Hepatocyte (in vitro differentiated cells): ENCODE measurements around the gene ZSCAN25. TPM values are rescaled to one million over a fixed set of nuclear protein-coding genes. Genes with fewer than 3 reads are reported as not detected.

ENCODE experiments used
- DNase-seq: peaks from one replicate; pipeline ENCODE4 v3.0.0-alpha.2; 2016; ENCODE audit warnings: low spot score
- H2AFZ ChIP-seq: fragments of 200-600 bp; sonication (generic); 2 replicates; pipeline ENCODE4 v1.6.0; 2016; ENCODE audit warnings: antibody characterized with exemption, mild to moderate bottlenecking
- H3K27ac ChIP-seq: fragments of 200-600 bp; sonication (generic); 2 replicates; pipeline ENCODE4 v1.5.1; 2016; ENCODE audit warnings: mild to moderate bottlenecking
- H3K27me3 ChIP-seq: fragments of 200-600 bp; sonication (generic); 2 replicates; pipeline ENCODE4 v1.6.1; 2016
- H3K36me3 ChIP-seq: fragments of 200-600 bp; sonication (generic); replicated peaks from 2 replicates; pipeline ENCODE4 v1.5.1; 2016; ENCODE audit warnings: low read depth; ENCODE audit not compliant: insufficient read depth
- H3K4me1 ChIP-seq: fragments of 200-600 bp; sonication (generic); 2 replicates; pipeline ENCODE4 v1.5.1; 2016; ENCODE audit warnings: mild to moderate bottlenecking, moderate library complexity; ENCODE audit not compliant: insufficient read depth
- H3K4me2 ChIP-seq: fragments of 200-600 bp; sonication (generic); 2 replicates; pipeline ENCODE4 v1.6.0; 2016
- H3K4me3 ChIP-seq: fragments of 200-600 bp; sonication (generic); 2 replicates; pipeline ENCODE4 v1.5.1; 2016; ENCODE audit warnings: mild to moderate bottlenecking
- H3K79me2 ChIP-seq: fragments of 200-600 bp; sonication (generic); 2 replicates; pipeline ENCODE4 v1.6.0; 2017; ENCODE audit warnings: mild to moderate bottlenecking
- H3K9me2 ChIP-seq: fragments of 200-600 bp; sonication (generic); replicated peaks from 2 replicates; pipeline ENCODE4 v1.6.0; 2017; ENCODE audit warnings: mild to moderate bottlenecking; ENCODE audit not compliant: insufficient read depth
- H3K9me3 ChIP-seq: fragments of 200-600 bp; sonication (generic); 2 replicates; pipeline ENCODE4 v1.5.1; 2016; ENCODE audit warnings: low read depth, mild to moderate bottlenecking
- H4K20me1 ChIP-seq: fragments of 200-600 bp; sonication (generic); 2 replicates; pipeline ENCODE4 v1.6.0; 2016; ENCODE audit warnings: mild to moderate bottlenecking; ENCODE audit not compliant: insufficient read depth, poor library complexity, severe bottlenecking
- CTCF ChIP-seq: fragments of 200-600 bp; sonication (generic); IDR thresholded peaks from 2 replicates; pipeline ENCODE4 v1.5.1; 2016; ENCODE audit warnings: antibody characterized with exemption, mild to moderate bottlenecking; ENCODE audit not compliant: poor library complexity
- EZH2 ChIP-seq: fragments of 200-600 bp; sonication (generic); IDR thresholded peaks from 2 replicates; pipeline ENCODE4 v1.6.1; 2016; ENCODE audit warnings: antibody characterized with exemption, mild to moderate bottlenecking, borderline replicate concordance
- EZH2phosphoT487 ChIP-seq: fragments of 200-600 bp; sonication (generic); IDR thresholded peaks from one replicate; pipeline ENCODE4 v1.6.1; 2018; ENCODE audit warnings: antibody characterized with exemption, mild to moderate bottlenecking, low read depth, moderate library complexity; ENCODE audit not compliant: unreplicated experiment, severe bottlenecking
- WGBS: methylation state at CpG from one replicate; pipeline ENCODE4 v1.1.6; 2016; ENCODE audit warnings: low lambda C conversion rate; ENCODE audit errors: missing lambda C conversion rate; 5-methylcytosine and 5-hydroxymethylcytosine counted together
- polyA plus RNA-seq: library from polyadenylated mRNA; unstranded; fragments of >200 nt; fragmentation: Nextera tagmentation; extraction: Ambion mirVana; gene quantifications from 2 replicates; pipeline ENCODE4 v1.2.1, GENCODE V29; 2016
- total RNA-seq: library from RNA; depleted of rRNA; stranded (reverse); fragments of >200 nt; gene quantifications from 2 replicates; pipeline ENCODE4 v1.2.3, GENCODE V29; 2014

The ZSCAN25 gene
- total and polyA plus RNA-seq, 2 experiments from 2014 or later, result 11.4 to 18.8 TPM

- 94% methylated on average over 1 of the region's 1 CpG for WGBS
- Histone ChIP-seq H3K4me2 (no peak overlapping the region), H2AFZ (no peak overlapping the region), H3K4me3 (no peak overlapping the region), H3K9me2 (no peaks in the 10 kb centered on the region), H3K27me3 (no peaks in the 10 kb centered on the region), H4K20me1 (no peaks in the 10 kb centered on the region), H3K36me3 (peaks cover 6% of the 10 kb centered on the region), H3K9me3 (peaks cover 8% of the 10 kb centered on the region), H3K79me2 (no peaks in the 10 kb centered on the region), H3K27ac (no peak overlapping the region), H3K4me1 (no peaks in the 10 kb centered on the region)
- DNase-seq, result no peak
- TF ChIP-seq EZH2, result no peak
- TF ChIP-seq EZH2phosphoT487, result no peak
- no peak for TF ChIP-seq CTCF
These were observed 49.3 kb downstream of the ZSCAN25 start for GRCh38 chr7:99666013-99666395.

- Histone ChIP-seq H3K4me2 (no peak overlapping the region), H3K4me1 (no peaks in the 10 kb centered on the region), H3K4me3 (no peak overlapping the region), H3K9me2 (no peaks in the 10 kb centered on the region), H4K20me1 (no peaks in the 10 kb centered on the region), H3K27me3 (no peaks in the 10 kb centered on the region), H3K79me2 (no peaks in the 10 kb centered on the region), H3K9me3 (peaks cover 3% of the 10 kb centered on the region), H3K27ac (no peak overlapping the region), H3K36me3 (peaks cover 6% of the 10 kb centered on the region), H2AFZ (no peak overlapping the region)
- 59% methylated on average over 2 of the region's 2 CpGs for WGBS
- no peak for DNase-seq
- TF ChIP-seq CTCF (no peak), EZH2phosphoT487 (no peak), EZH2 (no peak)
These were observed 50.4 kb downstream of the ZSCAN25 start for GRCh38 chr7:99667179-99667578.

- no peak overlapping the region for H2AFZ ChIP-seq
- WGBS, result 96% methylated on average over 8 of the region's 8 CpGs
- TF ChIP-seq EZH2phosphoT487, result no peak
- TF ChIP-seq EZH2, result no peak
- no peak for TF ChIP-seq CTCF
These were observed 51.8 kb downstream of the ZSCAN25 start for GRCh38 chr7:99668541-99668940.

GRCh38 chr7:99669782-99670181, 53.0 kb downstream of the ZSCAN25 start:
- DNase-seq, result no peak
- Histone ChIP-seq H3K4me3 (no peak overlapping the region), H3K4me2 (no peak overlapping the region), H3K36me3 (no peaks in the 10 kb centered on the region), H3K79me2 (no peaks in the 10 kb centered on the region), H3K27me3 (no peaks in the 10 kb centered on the region), H3K9me3 (no peaks in the 10 kb centered on the region), H3K4me1 (no peaks in the 10 kb centered on the region), H2AFZ (no peak overlapping the region), H3K9me2 (no peaks in the 10 kb centered on the region), H4K20me1 (no peaks in the 10 kb centered on the region), H3K27ac (no peak overlapping the region)
- WGBS, result 87% methylated on average over 3 of the region's 3 CpGs
- TF ChIP-seq CTCF, result no peak
- no peak for TF ChIP-seq EZH2phosphoT487
- no peak for TF ChIP-seq EZH2

More at GRCh38 chr7:99668541-99668940, 51.8 kb downstream of the ZSCAN25 start:
- no peaks in the 10 kb centered on the region for H3K4me1 ChIP-seq
- no peaks in the 10 kb centered on the region for H3K9me2 ChIP-seq
- no peak for DNase-seq
- H3K27ac ChIP-seq, result no peak overlapping the region
- peaks cover 3% of the 10 kb centered on the region for H3K9me3 ChIP-seq
- H3K36me3 ChIP-seq, result peaks cover under 1% of the 10 kb centered on the region
- H4K20me1 ChIP-seq, result no peaks in the 10 kb centered on the region
- no peak overlapping the region for H3K4me3 ChIP-seq
- H3K79me2 ChIP-seq, result no peaks in the 10 kb centered on the region
- H3K4me2 ChIP-seq, result no peak overlapping the region
- no peaks in the 10 kb centered on the region for H3K27me3 ChIP-seq
